GM19395 (cell line): ENCODE measurements around the gene PPP2R3C.
"Not testable (repeated sequence)": the region's sequence is repeated elsewhere in the genome, so short reads cannot be mapped to it uniquely, and the experiment has no call there.

ENCODE experiments used
- ATAC-seq: cut with Tn5 transposase; IDR thresholded peaks from one replicate; pipeline ENCODE4 v1.9.1; 2021; ENCODE audit warnings: mild to moderate bottlenecking, moderate library complexity; ENCODE audit not compliant: unreplicated experiment

The PPP2R3C gene

GRCh38 chr14:35121887-35122695, at the start of gene PPP2R3C, which contains the start of gene PRORP:
Gene PPP2R3C (minus strand): TSS chr14:35121990. CDS start chr14:35121959, 31 bp downstream.
Gene PRORP (plus strand): TSS chr14:35122552. CDS start chr14:35123246, 694 bp downstream.
- ATAC-seq = peak; percentile 88

GRCh38 chr14:35167496-35167895, 45.7 kb upstream of the PPP2R3C start:
- ATAC-seq = no peak

- ATAC-seq = no peak
These were observed 43.1 kb upstream of the PPP2R3C start for GRCh38 chr14:35164849-35165248.

- ATAC-seq = no peak
These were observed 41.6 kb upstream of the PPP2R3C start for GRCh38 chr14:35163384-35163783.

GRCh38 chr14:35161231-35161630, 39.4 kb upstream of the PPP2R3C start:
- ATAC-seq = no peak

- ATAC-seq = no peak
These were observed 38.1 kb upstream of the PPP2R3C start for GRCh38 chr14:35159742-35160409.

- no peak for ATAC-seq
These were observed 37.3 kb upstream of the PPP2R3C start for GRCh38 chr14:35158951-35159653.

GRCh38 chr14:35158491-35158890, 36.7 kb upstream of the PPP2R3C start:
- ATAC-seq = no peak

GRCh38 chr14:35155962-35156361, 34.2 kb upstream of the PPP2R3C start:
- ATAC-seq = no peak

- no peak for ATAC-seq
These were observed 32.2 kb upstream of the PPP2R3C start for GRCh38 chr14:35154016-35154415.

GRCh38 chr14:35152531-35152930, 30.7 kb upstream of the PPP2R3C start:
- ATAC-seq = not testable (repeated sequence)

- no peak for ATAC-seq
These were observed 27.4 kb upstream of the PPP2R3C start for GRCh38 chr14:35149239-35149638.

- no peak for ATAC-seq
These were observed 25.9 kb upstream of the PPP2R3C start for GRCh38 chr14:35147711-35148110.

- ATAC-seq = no peak
These were observed 25.4 kb upstream of the PPP2R3C start for GRCh38 chr14:35147186-35147585.

- ATAC-seq = no peak
These were observed 24.9 kb upstream of the PPP2R3C start for GRCh38 chr14:35146711-35147149.

- ATAC-seq = no peak
These were observed 22.2 kb upstream of the PPP2R3C start for GRCh38 chr14:35144029-35144428.

- ATAC-seq = no peak
These were observed 19.2 kb upstream of the PPP2R3C start for GRCh38 chr14:35140718-35141581.

GRCh38 chr14:35138585-35138984, 16.8 kb upstream of the PPP2R3C start:
- ATAC-seq = no peak

GRCh38 chr14:35134329-35135123, 12.7 kb upstream of the PPP2R3C start:
- no peak for ATAC-seq
